ENCODE results near the gene FIBP.

DNA sequence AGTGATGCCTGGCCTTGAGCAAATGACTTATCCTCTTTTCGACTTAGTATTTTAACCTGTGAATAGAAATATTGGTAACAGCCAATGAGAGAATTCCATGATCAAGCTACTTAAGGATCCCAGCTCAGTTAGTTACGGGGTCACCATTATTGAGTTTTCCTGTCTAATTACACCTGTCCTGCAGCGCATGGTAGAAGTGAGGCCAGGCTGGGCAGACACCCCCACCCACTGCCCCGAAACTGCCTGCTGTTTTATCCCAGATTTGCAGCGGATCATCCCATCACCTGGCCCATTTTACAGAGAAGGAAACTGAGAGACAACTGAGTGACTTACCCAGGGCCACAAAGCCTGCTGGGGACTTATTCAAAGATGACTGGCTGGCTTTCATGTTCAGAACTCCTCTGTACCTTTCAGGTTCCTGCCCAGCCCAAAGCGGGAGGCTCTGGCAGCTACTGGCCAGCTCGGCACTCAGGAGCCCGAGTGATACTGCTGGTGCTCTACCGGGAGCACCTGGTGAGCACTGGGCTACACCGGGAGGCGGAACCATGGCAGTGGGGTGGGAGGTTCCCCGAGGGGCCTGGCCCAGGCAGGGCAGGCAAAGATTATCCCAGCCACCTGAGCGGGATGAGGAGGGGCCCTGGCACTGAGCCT is 26.6 kb downstream of the FIBP start:
- TF ChIP-seq, protein P1, sequence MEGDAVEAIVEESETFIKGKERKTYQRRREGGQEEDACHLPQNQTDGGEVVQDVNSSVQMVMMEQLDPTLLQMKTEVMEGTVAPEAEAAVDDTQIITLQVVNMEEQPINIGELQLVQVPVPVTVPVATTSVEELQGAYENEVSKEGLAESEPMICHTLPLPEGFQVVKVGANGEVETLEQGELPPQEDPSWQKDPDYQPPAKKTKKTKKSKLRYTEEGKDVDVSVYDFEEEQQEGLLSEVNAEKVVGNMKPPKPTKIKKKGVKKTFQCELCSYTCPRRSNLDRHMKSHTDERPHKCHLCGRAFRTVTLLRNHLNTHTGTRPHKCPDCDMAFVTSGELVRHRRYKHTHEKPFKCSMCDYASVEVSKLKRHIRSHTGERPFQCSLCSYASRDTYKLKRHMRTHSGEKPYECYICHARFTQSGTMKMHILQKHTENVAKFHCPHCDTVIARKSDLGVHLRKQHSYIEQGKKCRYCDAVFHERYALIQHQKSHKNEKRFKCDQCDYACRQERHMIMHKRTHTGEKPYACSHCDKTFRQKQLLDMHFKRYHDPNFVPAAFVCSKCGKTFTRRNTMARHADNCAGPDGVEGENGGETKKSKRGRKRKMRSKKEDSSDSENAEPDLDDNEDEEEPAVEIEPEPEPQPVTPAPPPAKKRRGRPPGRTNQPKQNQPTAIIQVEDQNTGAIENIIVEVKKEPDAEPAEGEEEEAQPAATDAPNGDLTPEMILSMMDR (conservative IDR thresholded peaks at IDR 0.05): no peak
- TF ChIP-seq EZH2 (IDR thresholded peaks at IDR 0.05; ENCODE audit: low read depth): no peak

All from PC-9 (cell line).